HG03460 (cell line): Measurements from ENCODE around the gene OR5B3.
"Not testable (repeated sequence)": the region's sequence is repeated elsewhere in the genome, so short reads cannot be mapped to it uniquely, and the experiment has no call there.

ENCODE experiments used
- ATAC-seq: cut with Tn5 transposase; IDR thresholded peaks from one replicate; pipeline ENCODE4 v1.9.1; 2021; ENCODE audit not compliant: unreplicated experiment

The OR5B3 gene

DNA sequence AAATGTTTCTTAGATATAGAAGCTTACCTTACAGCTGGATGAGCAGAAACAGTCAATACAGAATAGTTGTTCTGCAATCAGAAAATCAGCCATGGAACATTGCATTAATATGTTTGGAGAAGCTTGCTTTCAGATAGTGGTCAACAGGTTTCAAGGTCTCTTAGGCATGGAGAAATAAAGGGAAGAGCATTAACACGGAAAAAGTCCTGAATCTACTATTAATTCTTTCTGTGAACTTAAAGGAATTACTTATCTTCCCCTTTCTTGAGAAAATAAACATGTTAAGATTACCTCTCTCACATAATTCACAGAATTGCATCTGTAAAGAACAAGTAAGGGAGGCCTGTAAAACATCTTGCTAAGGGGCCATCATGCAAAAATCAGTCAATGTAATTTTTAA, at the start of gene OR5B3:
TSS of gene OR5B3 (minus strand) at position 101 of the 400 bp plus-strand sequence. CDS start 3,465 bp downstream, outside the sequence.
- ATAC-seq: no peak

DNA sequence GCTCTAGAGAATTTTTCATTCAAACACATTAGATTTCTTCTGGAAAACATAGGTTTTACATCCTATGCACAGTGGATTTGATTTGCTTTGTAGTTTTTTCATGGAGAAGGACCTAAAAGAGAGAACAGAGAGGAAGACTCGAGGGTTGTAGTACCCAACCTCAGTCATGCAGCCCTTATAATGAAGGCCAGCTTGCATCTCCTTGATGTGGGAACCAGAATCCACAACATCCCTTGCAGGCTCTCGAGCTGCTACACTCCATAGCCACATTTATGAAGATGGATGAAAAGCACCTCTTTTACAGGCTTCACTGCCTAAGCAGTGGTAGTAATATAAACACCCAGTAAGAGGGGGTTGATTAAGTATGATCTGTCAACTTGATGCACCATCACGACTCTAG, 44.9 kb upstream of the OR5B3 start:
- no peak for ATAC-seq

DNA sequence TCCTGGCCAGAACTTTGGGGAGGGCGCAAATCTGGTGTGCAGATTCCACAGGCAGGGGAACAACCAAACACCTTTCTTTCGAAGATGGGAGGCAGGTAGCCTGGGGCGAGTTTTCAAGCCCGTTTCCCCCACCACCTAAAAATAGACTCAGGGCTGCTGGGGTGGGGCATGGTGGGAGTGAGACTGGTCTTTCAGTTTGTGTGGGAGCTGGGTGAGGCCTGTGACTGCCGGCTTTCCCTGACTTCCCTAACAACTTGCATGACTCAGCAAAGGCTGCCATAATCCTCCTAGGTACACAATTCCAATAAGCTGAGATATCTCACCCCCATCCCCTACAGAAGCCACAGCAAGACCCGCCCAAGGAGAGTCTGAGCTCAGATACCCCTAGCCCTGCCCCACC, 39.6 kb upstream of the OR5B3 start:
- no peak for ATAC-seq

DNA sequence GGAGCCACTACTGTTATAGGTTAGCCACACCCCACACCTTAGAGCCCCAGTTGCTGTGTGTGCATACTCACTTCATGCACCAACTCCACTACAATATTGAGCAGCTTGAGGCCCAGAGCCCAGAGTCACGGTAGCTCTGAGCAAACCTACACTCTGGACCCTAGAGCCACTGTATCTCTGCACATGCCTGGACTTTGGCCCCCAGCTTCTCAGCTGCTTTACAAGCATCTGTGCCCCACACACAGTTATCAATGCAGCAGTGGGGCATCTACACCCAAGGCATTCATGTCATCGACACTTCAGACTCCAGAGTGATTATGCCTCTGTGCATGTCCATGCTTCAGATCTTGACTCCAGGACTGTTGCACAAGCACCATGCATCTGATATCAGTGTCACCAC, 37.6 kb upstream of the OR5B3 start:
- ATAC-seq: no peak

DNA sequence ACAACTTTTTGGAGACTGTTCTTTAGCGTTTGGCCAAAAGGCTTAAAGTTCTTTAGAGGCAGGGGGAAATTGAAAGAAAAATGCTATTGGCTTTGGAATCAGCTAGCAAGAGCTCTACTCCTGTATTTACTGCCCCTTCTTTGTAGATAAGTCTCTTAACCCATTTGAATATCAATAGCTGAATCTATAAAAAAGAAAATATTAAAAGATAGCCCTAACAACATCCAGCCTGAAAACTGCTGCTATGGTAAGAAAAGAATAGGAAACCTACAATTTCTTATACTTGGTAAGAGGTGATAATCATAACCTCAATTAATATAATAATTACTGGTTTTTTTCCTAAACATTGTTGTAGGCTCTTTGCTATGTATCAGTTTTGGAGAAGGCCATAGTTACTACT, 35.5 kb upstream of the OR5B3 start, which contains the start of gene OR5B12:
TSS of gene OR5B12 (minus strand) at position 101 of the 400 bp plus-strand sequence. CDS start 2,085 bp downstream, outside the sequence.
- no peak for ATAC-seq

DNA sequence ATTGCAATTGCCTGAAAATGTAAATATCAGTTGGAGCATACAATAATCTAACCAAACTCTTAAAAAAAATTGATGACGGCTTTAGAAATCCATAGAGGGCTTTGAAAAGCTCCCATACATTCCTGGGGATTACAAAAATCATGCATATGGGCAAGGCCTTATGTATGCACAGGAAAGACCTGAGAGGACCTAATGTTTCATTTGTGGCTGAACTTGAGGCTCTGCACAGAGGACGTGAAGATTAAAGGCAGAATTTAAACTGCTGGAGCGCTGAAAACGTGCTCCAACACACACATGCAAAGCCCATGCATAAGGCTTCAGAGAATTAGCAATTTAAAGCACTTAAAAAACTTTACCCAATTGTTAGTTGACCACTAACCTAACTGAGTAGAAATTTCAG, 31.8 kb upstream of the OR5B3 start:
- ATAC-seq: no peak

DNA sequence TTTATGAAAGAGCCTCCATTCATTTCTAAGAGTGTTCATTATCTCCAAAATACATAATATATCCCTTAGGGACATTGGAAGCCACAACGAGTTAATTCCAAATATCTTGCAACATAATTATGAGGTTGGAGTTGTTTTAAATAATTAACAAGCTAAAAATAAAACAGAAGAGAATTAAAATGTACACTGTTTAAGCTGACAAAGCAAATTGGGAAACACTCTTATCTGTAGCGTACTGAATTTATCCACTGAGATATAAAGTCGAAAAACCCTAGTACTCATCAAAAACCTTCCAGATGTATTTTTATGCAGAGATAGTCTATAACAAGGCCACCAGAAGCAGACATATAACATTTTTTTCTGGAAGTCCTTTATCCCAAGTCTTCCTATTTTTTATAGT, 27.5 kb upstream of the OR5B3 start:
- ATAC-seq: no peak

DNA sequence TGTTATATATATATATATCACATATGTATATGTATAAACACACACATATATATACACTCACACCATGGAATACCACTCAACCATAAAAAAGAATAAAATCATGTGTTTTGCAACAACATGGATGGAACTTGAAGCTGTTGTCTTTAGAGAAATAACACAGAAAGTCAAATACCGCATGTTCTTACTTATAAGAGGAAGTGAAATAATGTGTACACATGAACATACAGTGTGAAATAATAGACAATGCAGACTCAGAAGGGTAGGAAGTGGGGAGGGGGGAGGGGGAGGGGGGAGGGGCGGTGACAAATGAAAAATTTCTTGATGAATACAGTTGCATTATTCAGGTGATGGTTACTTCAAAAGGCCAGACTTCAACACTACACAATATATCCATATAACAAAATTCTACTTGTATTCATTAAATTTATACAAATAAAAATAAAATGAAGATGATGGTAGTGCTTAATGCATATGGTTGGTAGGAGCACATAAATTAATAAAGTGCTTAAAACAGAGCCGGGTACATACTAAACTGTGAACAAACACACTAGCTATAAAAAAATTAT, 27.0 kb upstream of the OR5B3 start:
- ATAC-seq: no peak

DNA sequence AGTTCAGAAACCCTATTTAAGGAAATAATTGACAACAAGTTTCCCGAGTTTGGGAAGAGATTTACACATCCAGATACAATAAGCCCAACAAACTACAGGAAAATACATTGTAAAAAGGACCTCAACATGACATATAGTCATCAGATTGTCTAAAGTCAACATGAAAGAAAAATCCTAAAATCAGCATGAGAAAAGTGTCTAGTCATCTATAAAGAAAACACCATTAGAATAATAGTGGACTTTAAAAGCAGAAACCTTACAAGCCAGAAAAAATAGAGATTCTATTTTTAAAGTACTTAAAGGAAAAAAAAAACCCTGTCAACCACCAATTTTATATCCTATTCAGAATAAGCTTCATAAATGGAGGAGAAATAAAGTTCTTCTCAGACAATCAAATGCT, 22.6 kb upstream of the OR5B3 start:
- ATAC-seq: no peak

DNA sequence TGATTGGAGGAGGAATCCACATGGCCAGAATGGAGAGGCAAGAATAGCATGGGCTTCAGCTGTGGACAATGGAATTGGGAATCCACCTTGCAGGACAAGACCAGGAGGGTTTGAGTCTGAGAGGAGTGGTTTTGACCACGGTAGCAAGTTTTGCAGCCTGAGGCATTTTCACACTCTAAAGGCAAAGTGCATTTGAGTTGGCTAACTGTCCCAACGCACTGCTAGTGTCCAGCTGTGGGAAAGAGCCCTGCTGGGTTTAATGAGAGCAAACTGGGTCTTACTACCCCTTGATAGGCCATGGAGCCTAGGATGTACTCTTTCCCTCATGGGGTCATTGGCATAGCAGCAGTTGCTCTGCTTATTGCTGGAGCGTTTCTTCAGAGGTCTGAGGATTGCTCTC, 21.3 kb upstream of the OR5B3 start, which contains the start of gene OR5B2:
TSS of gene OR5B2 (minus strand) at position 101 of the 400 bp plus-strand sequence. CDS start 4,860 bp downstream, outside the sequence.
- ATAC-seq: no peak

DNA sequence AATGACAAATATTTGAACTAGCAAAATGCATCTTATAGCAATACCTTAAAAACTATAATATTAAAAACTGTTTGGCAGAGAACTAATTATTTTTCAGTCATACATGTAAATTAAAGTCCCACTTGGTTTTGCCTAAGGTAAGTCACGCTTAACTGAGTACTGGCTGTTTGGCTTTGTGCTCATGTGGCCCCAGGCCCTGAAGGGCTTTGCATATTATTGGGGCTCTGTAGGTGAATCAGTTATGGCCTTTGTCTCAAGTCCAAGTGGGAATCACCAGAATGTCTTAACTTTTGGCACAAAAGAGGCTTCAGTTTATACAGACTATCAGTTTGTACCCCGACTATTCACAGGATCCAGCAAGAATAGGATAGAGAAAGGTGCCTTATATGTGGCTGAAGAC, 7.1 kb downstream of the OR5B3 start:
- ATAC-seq: not testable (repeated sequence)

DNA sequence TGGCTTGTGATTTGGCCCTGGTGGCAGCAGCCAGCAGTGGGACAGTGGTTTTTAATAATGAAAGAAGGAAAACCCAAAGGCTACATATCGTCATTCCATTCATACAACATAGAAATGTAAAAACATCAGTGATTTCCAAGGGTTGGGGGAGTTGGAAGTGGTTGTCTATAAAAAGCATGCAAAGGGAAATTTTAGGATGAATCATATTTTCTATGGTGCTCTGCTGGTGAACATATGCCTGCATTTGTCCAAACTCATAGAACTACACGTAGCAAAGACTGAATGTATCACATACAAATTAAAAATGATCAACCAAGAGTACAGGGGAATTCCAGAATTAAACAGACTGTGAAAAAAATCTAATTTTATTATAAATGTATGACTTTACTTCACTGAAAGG, 11.1 kb downstream of the OR5B3 start:
- ATAC-seq: no peak

DNA sequence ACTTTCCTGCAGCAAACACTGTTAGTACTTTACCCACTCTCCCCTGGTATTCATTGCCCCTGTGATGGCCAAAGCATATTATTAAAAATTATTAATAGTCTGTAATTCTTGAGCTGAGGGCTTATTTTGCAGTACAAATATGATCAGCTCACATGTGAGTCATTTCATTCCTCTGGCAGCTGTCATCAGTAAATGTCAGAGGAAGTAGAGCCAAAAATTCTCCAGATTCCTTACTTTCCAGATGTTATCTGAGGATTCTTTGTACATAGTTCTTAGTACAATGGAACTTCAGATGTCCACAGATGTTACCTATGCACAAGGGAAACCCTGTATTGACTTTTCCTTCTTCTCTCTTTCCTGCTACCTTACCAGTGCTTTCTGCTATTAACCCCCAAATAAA, 12.5 kb downstream of the OR5B3 start:
- ATAC-seq: no peak

DNA sequence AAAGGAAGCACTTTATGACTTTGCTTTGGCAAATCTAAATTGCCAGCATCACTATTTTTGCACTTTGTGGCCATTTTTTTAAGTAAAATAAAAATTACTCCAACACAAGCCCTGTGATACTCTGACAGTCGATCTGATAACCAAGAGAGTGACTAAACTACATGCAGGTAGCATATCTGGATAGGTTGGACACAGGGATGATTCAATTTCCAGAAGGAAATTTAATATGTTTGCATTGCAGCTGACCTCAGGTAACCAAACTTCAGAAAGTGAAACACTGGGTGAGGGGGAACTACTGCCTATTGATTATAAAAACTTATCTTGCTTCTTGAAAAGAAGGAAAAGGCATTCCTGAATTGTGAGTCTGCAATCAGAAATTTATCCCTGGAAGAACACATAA, 13.9 kb downstream of the OR5B3 start:
- ATAC-seq: no peak

DNA sequence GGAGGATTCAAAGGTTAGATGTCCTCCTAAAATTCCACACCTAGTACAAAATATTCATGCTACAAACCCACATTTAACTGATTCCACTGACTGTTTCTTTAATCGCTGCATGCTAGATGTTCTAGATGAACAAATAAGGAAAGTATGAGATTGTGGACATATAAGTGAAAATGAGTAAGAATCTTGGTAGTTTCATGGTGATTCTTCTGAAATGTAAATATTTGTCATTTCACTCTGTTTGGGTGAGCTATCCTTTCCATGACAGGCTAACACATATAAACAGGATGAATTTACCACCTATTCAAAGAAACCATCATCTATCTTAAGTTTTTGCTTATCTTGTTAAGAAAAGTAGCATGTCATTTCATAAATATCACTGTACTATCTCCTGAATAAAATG, 14.8 kb downstream of the OR5B3 start:
- ATAC-seq: no peak

DNA sequence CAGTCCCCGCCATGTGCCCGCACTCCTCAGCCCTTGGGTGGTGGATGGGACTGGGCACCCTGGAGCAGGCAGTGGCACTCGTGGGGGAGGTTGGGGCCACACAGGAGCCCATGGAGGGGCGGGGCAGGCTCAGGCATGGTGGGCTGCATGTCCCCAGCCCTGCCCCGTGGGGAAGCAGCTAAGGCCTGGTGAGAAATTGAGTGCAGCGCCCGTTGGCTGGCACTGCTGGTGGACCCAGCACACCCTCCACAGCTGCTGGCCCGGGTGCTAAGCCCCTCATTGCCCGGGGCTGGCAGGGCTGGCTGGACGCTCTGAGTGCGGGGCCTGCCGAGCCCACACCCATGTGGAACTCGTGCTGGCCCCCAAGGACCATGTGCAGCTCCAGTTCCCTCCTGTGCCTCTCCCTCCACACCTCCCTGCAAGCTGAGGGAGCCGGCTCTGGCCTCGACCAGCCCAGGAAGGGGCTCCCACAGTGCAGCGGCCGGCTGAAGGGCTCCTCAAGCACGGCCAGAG, 16.1 kb downstream of the OR5B3 start:
- ATAC-seq: no peak

DNA sequence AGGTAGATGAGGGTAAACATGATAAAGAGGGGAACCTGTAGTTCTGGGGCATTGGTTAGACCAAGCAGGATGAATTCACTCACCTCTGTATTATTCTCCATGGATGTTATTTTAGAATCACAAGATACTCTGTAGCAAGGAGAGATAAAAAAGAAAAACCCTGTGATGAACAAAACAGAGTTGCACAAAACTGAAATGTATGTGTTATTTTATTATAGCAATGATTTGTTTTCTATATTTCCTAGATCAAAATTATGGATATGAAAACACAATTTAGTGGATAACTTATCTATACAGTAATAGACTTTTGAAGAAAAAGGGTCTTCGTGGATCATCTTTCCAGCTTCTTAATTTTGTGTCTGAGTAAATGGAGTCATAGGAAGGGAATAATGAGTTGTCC, 47.7 kb downstream of the OR5B3 start, which contains the start of gene OR5B17:
TSS of gene OR5B17 (minus strand) at position 101 of the 400 bp plus-strand sequence. CDS start at position 101, 0 bp downstream.
- no peak for ATAC-seq

DNA sequence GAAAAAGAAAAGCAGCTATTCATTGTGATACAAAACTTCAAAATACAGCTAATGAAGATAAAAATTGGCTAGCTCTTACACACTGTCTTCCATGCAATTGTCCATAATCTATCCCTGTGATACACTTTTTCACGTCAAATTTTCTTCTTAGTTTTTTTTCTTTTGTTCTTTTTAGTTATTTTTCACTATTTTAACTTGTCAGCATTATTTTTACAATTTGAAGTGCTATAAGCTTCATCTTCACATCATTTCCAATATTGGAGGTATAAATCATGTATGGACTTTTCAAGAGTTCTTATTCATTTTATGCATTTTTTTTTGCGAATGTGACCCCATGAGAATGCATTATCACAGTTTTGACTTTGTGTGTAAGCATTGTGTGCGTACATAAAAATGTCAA, 51.9 kb downstream of the OR5B3 start:
- no peak for ATAC-seq
